Ectodermal cell (in vitro differentiated cells): ENCODE data around the gene CPT1B.
A peak's percentile ranks its signal among the peaks of the same experiment; 100 is the strongest.

ENCODE experiments used
- H3K27ac ChIP-seq: 2 replicates; pipeline ENCODE4 v1.7.0; 2013; ENCODE audit warnings: mild to moderate bottlenecking, low read depth, low read length; ENCODE audit not compliant: insufficient read depth, poor library complexity, severe bottlenecking
- H3K27me3 ChIP-seq: 2 replicates; pipeline ENCODE4 v1.7.0; 2013; ENCODE audit warnings: mild to moderate bottlenecking, low read length; ENCODE audit not compliant: insufficient read depth, control insufficient read depth, poor library complexity, severe bottlenecking
- H3K36me3 ChIP-seq: one replicate; pipeline ENCODE4 v1.7.0; 2013; ENCODE audit warnings: low read length; ENCODE audit not compliant: control insufficient read depth, insufficient read depth
- H3K4me1 ChIP-seq: one replicate; pipeline ENCODE4 v1.7.0; 2013; ENCODE audit warnings: low read length; ENCODE audit not compliant: control insufficient read depth, insufficient read depth
- H3K4me3 ChIP-seq: 2 replicates; pipeline ENCODE4 v1.7.0; 2013; ENCODE audit warnings: low read depth, low read length, control low read depth; ENCODE audit not compliant: insufficient read depth
- H3K9me3 ChIP-seq: 2 replicates; pipeline ENCODE4 v1.7.0; 2013; ENCODE audit warnings: mild to moderate bottlenecking, low read length, moderate library complexity; ENCODE audit not compliant: control insufficient read depth
- WGBS, 2 experiments: methylation state at CpG; one replicate each; pipeline ENCODE4 v1.1.7; 2013; ENCODE audit warnings: missing lambda C conversion rate in 2 of 2; 5-methylcytosine and 5-hydroxymethylcytosine counted together

The CPT1B gene

GRCh38 chr22:50603511-50604255 lies 25.5 kb upstream of the CPT1B start:
- 30 to 33% methylated on average over 70 of the region's 70 CpGs for WGBS, 2 experiments

GRCh38 chr22:50602338-50602700 lies 24.1 kb upstream of the CPT1B start:
- no peak overlapping the region for H3K27ac ChIP-seq
- no peaks in the 10 kb centered on the region for H3K9me3 ChIP-seq
- WGBS, 2 experiments, result 26 to 28% methylated on average over 2 of the region's 2 CpGs
- peaks cover 13% of the 10 kb centered on the region for H3K4me1 ChIP-seq
- H3K36me3 ChIP-seq, result no peaks in the 10 kb centered on the region
- H3K27me3 ChIP-seq, result peaks cover 95% of the 10 kb centered on the region
- H3K4me3 ChIP-seq, result no peak overlapping the region

More at GRCh38 chr22:50603511-50604255, 25.5 kb upstream of the CPT1B start:
- no peaks in the 10 kb centered on the region for H3K9me3 ChIP-seq
- no peaks in the 10 kb centered on the region for H3K36me3 ChIP-seq
- H3K27me3 ChIP-seq, result peaks cover 91% of the 10 kb centered on the region
- H3K4me1 ChIP-seq, result peaks cover 13% of the 10 kb centered on the region
- no peak overlapping the region for H3K4me3 ChIP-seq
- no peak overlapping the region for H3K27ac ChIP-seq

- Histone ChIP-seq H3K27me3 (peaks cover 93% of the 10 kb centered on the region), H3K9me3 (no peaks in the 10 kb centered on the region), H3K36me3 (no peaks in the 10 kb centered on the region), H3K4me3 (no peak overlapping the region), H3K4me1 (peaks cover 13% of the 10 kb centered on the region), H3K27ac (no peak overlapping the region)
- 55 to 57% methylated on average over 12 of the region's 12 CpGs for WGBS, 2 experiments
Observed at GRCh38 chr22:50601669-50602337, 23.6 kb upstream of the CPT1B start.

GRCh38 chr22:50600967-50601668 lies 22.9 kb upstream of the CPT1B start:
- no peaks in the 10 kb centered on the region for H3K36me3 ChIP-seq
- peaks cover 13% of the 10 kb centered on the region for H3K4me1 ChIP-seq
- H3K4me3 ChIP-seq, result peak overlapping the region; percentile 31
- WGBS, 2 experiments, result 5 to 6% methylated on average over 49 to 52 of the region's 52 CpGs
- no peak overlapping the region for H3K27ac ChIP-seq
- no peaks in the 10 kb centered on the region for H3K9me3 ChIP-seq
- H3K27me3 ChIP-seq, result peaks cover 87% of the 10 kb centered on the region

- Histone ChIP-seq H3K27me3 (peaks cover 81% of the 10 kb centered on the region), H3K27ac (no peak within 1 kb of the TSS), H3K4me1 (peaks cover 13% of the 10 kb centered on the region), H3K36me3 (no peaks in the 10 kb centered on the region), H3K4me3 (peak within 1 kb of the TSS; percentile 31), H3K9me3 (no peaks in the 10 kb centered on the region)
- 1% methylated on average over 58 to 60 of the region's 61 CpGs for WGBS, 2 experiments
Observed at GRCh38 chr22:50600538-50600937, 22.3 kb upstream of the CPT1B start, which contains the start of gene MAPK8IP2. MAPK8IP2 (plus strand) TSS chr22:50600793; CDS start chr22:50600819, 26 bp downstream.

- Histone ChIP-seq H3K27ac (no peak overlapping the region), H3K27me3 (peaks cover 75% of the 10 kb centered on the region), H3K4me3 (no peak overlapping the region)
Observed at GRCh38 chr22:50599816-50600455, 21.7 kb upstream of the CPT1B start.

GRCh38 chr22:50597097-50597496 lies 18.9 kb upstream of the CPT1B start:
- 85 to 90% methylated on average over 5 of the region's 5 CpGs for WGBS, 2 experiments
- no peaks in the 10 kb centered on the region for H3K9me3 ChIP-seq

More at GRCh38 chr22:50599816-50600455, 21.7 kb upstream of the CPT1B start:
- WGBS, 2 experiments, result 19 to 20% methylated on average over 52 of the region's 52 CpGs
- no peaks in the 10 kb centered on the region for H3K9me3 ChIP-seq
- no peaks in the 10 kb centered on the region for H3K36me3 ChIP-seq
- H3K4me1 ChIP-seq, result peaks cover 13% of the 10 kb centered on the region

GRCh38 chr22:50595189-50595588 lies 17.0 kb upstream of the CPT1B start:
- no peaks in the 10 kb centered on the region for H3K36me3 ChIP-seq
- peaks cover 31% of the 10 kb centered on the region for H3K27me3 ChIP-seq
- 89 to 90% methylated on average over 3 of the region's 3 CpGs for WGBS, 2 experiments
- H3K4me1 ChIP-seq, result no peaks in the 10 kb centered on the region
- H3K9me3 ChIP-seq, result no peaks in the 10 kb centered on the region
- no peak overlapping the region for H3K4me3 ChIP-seq
- H3K27ac ChIP-seq, result no peak overlapping the region

More at GRCh38 chr22:50597097-50597496, 18.9 kb upstream of the CPT1B start:
- H3K36me3 ChIP-seq, result no peaks in the 10 kb centered on the region
- no peak overlapping the region for H3K4me3 ChIP-seq
- H3K4me1 ChIP-seq, result peaks cover 11% of the 10 kb centered on the region
- H3K27ac ChIP-seq, result no peak overlapping the region
- peaks cover 47% of the 10 kb centered on the region for H3K27me3 ChIP-seq

GRCh38 chr22:50587407-50587806 lies 9.2 kb upstream of the CPT1B start:
- 93 to 94% methylated on average over 5 of the region's 5 CpGs for WGBS, 2 experiments
- H3K36me3 ChIP-seq, result no peaks in the 10 kb centered on the region
- H3K27me3 ChIP-seq, result peaks cover 3% of the 10 kb centered on the region
- no peak overlapping the region for H3K27ac ChIP-seq
- H3K4me1 ChIP-seq, result peaks cover 5% of the 10 kb centered on the region
- H3K4me3 ChIP-seq, result no peak overlapping the region
- no peaks in the 10 kb centered on the region for H3K9me3 ChIP-seq
